ENCODE data around the gene RRP8.

GRCh38 chr11:6553634-6554033 lies 49.8 kb downstream of the RRP8 start:
- TF ChIP-seq CTCF (conservative IDR thresholded peaks at IDR 0.05 in 1 of 2, IDR thresholded peaks at IDR 0.05 in 1 of 2; ENCODE audit: low read depth in 1 of 2, low read length in 2 of 2) (no peak), EZH2 (IDR thresholded peaks at IDR 0.05; ENCODE audit: low read length, missing control alignments) (no peak)
